Bone marrow (tissue), 2 donors: ENCODE data around the gene MYOM3.
"Not testable (repeated sequence)": the region's sequence is repeated elsewhere in the genome, so short reads cannot be mapped to it uniquely, and the experiment has no call there.

Source experiments
- DNase-seq, 2 donors: peaks; one replicate each; lab custom pipeline; 2025; lab: John Stamatoyannopoulos, UW

The MYOM3 gene

DNA sequence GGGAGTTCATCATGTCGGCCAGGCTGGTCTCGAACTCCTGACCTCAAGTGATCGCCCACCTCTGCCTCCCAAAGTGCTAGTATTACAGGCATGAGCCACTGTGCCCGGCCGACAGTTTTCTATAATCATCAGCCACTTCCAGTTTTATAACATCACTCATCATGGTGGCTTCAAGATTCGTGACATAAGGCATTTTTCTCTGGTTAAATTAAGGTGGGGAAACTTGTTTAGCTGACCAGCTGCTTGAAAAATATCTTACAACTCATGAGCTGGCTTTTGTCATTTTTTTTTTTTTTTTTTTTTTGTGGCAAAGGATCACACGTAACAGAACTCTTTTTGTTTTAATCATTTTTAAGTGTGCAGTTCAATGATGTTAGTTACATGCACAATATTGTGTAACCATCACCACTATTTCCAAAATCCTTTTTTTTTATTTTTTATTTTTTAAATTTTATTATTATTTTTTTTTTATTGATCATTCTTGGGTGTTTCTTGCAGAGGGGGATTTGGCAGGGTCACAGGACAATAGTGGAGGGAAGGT, 80.9 kb downstream of the MYOM3 start:
- not testable (repeated sequence) for DNase-seq

DNA sequence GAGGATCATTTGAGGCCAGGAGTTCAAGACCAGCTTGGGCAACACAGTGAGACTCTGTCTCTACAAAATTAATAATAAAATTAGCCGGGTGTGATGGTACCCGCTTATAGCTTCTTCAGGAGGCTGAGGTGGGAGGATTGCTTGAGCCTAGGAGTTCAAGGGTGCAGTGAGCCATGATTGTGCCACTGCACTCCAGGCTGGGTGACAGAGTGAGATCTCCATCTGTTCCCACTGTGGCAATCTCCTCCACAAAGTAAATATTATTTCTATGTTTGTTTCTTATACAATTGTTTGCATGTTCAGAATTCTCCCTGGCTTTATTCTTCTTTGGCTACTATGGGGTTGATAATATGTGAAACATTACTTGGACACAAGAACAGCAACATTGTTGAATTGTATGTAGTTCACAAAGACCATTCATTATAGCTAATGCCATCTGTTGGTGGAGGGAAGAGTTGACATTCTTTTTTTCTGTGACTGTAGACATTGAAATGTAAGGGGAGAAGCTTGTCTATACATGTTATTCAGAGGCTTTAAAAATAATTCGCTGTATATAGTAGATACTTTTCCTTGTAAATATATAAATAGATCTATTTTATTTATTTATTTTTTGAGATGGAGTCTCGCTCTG, 84.0 kb downstream of the MYOM3 start:
- no peak for DNase-seq

DNA sequence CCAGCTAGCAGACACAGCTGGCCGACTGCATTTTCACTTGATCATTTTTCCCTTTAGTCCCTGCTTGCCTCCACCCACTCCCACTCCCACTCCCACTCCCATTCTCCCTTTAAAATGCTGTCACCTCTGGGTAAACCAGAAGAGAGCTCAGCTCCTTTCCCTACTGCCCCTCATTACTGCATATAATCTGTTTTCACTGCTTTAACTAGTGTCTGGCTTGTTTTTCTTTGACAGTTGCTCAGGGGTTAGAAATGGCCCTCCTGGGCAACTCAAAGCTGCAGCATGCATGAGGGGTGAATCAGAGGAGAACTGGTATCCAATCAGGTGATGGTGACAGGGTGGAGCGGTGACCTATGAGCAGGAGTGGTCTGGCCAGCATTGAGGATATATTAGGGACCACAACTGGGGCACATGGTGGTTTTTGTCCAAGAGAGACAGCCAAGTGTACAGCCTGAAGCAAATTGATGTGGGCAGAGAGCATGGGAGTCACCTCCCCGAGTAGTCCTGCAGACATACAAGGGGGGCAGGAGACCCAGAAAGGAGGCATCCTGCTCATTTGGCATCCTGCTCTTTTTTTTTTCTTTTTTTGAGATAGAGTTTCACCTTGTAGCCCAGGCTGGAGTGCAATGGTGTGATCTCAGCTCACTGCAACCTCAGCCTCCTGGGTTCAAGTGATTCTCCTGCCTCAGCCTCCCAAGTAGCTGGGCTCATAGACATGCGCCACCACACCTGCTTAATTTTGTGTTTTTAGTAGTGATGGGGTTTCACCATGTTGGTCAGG, 89.2 kb downstream of the MYOM3 start:
- DNase-seq, result no peak

DNA sequence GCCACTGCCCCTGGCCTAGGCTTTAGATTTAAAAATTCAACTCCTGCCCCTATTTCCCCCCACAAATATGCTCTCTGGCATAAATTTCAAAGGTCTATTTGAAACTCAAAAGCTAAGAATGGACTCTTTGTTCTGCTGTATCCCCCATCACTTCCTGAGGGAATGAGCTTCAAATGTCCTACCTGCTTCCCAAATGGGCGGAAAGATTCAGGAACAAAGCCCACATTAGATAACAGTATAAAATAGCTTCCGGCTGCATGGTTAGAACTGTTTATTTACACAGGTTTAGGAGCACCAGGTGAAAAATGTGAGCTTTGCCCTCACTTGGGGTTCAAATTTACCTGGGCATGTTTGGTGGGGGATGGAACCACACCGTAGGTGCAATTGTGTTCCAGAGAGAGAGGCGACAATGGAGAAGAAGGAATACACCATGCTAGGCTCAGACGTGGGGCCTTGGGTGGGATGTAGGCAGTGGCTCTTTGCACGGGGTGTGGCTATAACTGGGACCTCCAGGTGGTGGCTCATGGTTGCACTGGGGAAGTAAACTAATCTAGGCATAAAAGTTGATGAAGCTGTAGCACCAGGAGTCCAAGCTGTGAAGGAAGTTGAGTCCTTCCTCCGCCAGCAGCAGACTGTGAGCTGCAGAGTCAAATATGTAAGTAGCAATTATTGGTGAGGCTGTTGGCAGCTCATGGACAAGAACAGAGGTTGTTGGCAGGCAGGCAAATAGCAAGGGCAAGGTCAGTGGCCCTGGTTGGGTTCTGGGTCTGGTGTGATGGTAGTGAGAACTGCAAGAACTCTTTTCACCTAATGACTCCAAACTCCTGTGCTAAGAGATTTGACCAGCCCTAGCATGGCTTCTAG, 90.3 kb downstream of the MYOM3 start:
- DNase-seq, result no peak

DNA sequence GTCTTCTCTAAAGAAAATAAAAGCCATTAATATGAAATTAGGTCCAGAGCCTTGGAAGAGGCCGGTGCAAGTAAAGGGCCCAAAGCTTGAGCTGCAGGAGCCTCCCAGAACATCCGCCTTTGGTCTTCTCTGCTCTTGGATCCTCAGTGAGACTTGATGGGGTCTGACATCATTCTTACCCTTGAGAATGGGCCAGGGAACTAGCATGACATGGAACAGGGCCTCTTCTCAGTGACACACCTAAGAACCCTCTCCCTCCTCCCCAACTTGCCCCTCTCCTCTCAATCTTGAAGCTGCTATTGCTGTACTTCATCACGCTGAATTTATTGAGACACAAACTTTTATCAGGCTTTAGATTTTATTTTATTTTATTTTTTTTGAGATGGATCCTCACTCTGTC, 91.5 kb downstream of the MYOM3 start:
- DNase-seq, result no peak

DNA sequence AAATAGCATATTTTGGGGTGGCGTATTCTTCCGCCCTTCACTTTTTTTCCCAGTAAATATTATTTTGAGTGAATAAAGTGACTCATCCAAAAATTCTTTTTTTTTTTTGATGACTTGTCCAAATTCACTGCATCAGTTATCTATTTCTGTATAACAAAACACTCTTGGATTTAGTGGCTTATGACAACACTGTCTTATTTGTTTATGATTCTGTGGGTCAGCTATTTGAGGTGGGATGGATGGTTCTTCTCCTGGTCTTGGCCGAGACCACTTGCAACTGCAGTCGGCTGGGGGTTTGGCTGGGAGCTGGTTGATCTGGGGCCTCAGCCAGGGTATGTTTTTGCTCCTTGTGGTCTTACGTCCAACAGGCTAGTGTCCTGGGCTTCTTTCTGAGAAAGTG, 91.9 kb downstream of the MYOM3 start:
- DNase-seq, result no peak

DNA sequence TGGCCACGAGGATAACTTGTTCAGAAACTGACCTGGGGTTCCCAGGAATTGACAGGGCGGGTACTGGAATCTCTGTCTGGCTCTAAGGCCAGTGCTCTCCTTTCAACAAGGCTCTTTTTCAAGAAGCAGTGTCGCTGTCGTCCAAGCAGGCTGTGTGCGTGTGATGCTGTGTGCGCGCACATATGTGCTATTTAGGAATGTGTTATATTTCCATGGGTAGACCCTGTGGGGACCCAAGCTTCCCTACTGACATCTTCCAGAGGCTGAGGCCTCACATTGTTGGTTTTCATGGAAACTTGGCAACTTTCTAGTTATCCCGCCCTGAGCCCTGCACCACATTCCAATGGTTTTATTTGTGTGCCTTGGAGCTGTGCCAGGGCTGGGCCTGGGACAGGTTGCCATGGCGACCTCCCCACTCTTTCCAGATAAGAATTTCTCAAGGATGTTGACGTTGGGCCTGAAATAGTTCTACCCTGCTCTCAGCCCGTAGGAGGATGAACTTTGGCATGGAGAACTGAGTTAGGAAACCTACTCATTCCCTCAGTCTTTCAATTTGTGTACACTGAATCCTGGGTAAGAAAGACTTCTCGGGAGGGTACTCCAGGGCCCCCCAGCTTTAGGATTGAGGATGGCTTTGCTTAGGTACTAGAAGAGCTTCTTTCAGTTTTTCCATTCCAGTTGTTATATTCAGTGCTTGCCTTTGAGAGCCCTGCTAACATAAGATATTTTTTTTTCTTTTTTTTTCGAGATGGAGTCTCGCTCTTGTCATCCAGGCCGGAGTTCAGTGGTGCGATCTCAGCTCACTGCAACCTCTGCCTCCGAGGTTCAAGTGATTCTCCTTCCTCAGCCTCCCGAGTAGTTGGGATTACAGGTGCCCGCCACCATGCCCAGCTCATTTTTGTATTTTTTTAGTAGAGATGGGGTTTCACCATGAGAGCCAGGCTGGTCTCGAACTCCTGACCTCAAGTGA, 93.0 kb downstream of the MYOM3 start:
- DNase-seq, result no peak

DNA sequence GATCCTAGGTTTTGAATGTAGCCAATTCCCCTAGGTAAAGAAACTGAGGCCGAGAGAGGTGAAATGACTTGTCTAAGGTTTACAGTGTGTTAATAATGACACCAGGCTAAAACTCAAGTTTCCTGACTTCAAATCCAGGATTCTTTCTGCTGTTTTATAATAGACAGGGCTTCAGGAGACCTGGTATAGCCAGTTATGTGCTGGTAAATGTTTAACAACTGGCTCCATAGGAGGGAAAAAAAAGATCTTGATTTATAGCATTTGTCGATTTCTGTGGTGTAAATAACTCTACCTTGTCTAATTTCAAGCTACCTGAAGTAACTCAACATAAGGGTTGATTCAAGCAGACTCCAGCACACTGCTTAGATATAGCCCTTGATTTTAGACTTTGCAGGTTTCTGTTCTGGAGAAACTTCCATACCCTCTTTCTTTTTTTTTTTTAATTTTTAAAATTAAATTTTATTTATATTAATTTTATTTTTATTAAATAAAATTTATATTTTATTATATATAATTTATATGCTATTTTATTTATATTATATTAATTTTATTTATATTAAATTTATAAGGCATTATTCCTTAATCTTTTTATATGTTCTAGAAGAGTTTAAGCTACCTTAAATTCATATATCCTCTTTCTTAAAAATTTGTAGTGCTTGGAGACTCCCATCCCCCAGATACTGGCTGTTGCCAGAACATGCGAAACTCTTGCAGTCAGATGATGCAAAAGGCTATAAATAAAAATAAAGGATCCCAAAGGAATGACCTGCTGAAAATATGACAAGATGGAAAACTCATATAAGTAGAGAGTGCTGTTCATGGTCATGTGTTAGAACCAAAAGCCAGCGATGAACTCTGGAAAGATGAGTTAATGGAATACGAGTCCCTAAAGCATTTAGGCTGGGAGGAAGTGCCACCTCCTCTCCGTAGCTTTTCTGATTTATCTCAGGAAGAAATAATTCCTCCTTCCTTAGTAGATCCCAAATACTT, 96.4 kb downstream of the MYOM3 start:
- DNase-seq, result no peak

DNA sequence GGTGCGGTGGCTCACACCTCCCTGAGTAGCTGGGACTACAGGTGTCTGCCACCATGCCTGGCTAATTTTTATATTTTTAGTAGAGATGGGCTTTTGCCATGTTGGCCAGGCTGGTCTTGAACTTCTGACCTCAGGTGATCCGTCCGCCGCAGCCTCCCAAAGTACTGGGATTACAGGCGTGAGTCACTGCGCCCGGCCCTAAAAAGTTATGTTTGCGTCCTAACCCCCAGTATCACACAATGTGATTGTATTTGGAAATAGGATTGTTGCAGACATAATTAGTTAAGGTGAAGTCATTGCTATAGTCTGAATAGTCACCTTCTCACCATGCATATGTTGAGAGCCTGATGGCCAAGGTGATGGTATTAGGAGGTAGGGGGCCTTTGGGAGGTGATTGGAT, 99.1 kb downstream of the MYOM3 start:
- DNase-seq, result not testable (repeated sequence)

DNA sequence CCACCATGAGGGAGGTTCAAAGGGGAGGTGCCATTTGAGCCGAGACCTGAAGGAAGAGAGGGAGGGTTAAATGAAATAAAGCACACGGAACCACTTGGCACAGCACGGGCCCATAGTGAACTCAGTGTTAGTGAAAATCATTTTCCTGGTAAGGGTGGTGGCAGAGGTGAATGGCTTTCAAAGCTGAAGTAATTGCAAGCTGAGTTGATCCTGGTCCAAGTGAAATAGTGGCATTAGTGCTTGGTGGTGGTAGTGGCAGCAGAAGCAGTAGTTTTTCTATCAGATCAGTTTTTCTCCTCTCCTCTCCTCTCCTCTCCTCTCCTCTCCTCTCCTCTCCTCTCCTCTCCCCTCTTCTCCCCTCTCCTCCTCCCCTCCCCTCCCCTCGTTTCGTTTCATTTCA, 101.3 kb downstream of the MYOM3 start:
- no peak for DNase-seq

DNA sequence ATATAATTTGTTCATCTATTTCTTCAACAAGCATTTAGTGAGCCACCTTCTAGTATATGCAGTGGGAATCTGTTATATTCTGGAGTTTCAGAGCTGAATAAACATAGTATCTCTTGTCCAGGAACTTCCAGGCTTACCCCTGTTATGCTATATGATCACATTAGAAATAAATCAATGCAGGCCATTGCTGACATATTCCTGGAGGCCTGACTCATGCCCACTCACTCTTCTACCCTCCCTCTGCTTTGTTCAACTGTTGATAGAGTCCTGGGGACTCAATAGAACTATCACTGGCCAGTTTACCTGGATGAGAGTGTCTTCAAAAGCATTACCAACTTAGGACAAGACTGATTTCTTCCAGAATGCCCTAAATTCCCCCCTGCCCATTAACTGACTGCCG, 102.5 kb downstream of the MYOM3 start:
- DNase-seq, result no peak

DNA sequence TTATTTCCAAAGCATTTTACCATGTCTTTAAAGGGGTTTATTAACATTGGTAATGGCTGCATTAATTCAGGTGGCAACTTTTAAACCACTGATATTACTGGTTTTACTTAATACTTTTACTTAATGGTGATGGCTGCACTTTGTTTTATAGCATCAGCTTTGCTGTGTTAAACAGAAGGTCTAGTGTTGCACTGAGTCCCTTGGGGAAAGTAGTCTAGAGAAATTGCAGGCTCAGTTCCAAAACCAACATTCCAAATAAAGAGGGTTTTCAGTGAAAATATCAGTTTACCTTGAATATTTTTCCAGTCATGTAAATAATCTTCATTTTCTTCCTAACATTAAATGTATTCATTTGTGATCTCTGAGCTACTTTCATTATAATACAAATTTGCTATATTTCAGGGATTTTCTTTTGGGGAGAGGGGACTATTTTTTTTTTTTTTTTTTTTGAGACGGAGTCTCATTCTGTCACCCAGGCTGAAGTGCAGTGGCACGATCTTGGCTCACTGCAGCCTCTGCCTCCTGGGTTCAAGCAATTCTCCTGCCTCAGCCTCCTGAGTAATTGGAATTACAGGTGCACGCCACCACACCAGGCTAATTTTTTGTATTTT, 103.3 kb downstream of the MYOM3 start:
- not testable (repeated sequence) for DNase-seq

DNA sequence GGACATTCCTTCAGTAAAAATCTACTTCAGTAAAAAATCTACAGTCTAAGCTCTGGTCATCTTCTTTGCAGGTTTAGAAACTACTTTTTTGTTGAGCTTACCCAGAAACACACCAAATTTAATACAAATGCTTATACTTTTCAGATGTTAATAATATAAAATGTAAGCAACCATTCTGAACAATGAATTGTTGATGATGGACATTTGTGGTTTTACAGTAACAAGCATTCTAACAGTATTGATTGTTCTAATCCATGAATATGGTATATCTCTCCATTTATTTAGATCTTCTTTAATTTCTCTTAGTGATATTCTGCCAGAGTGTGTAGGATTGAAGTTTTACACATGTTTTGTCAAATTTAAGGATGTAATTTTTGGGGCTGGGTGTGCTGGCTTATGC, 104.9 kb downstream of the MYOM3 start:
- DNase-seq, result no peak
